NCI-H524 treated with DMSO at 0.1 percent for 48 hours (cell line): Measurements from ENCODE around the gene MROH2A.
A peak's percentile ranks its signal among the peaks of the same experiment; 100 is the strongest.
"Not testable (repeated sequence)": the region's sequence is repeated elsewhere in the genome, so short reads cannot be mapped to it uniquely, and the experiment has no call there.

Source experiments
- DNase-seq: peaks from one replicate; lab custom pipeline; 2025; lab: John Stamatoyannopoulos, UW

The MROH2A gene

GRCh38 chr2:233854241-233854981 lies 76.3 kb downstream of the MROH2A start, which contains the start of gene HJURP:
Gene HJURP (minus strand): TSS chr2:233854535. CDS start chr2:233854500, 35 bp downstream.
- peak; percentile 86 for DNase-seq

DNA sequence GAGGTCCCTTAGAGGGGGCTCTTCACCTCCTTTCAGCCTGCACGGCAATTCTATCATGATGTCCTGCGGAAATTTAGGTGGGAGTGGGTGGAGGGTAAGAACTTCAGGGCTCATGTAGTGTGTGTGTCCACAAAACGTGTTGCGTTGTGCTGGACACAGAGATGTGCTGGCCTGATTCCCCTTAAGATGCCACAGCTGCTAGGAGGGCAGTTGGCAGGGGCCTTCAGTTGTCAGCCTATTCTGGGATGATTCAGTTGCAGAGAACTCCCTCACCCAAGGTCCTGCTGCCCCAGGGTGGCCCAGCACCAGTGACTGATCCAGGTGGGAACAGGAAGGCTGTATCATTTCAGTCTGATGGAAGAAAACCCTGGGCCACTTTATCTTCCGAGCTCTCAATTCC lies 77.2 kb downstream of the MROH2A start:
- no peak for DNase-seq

- DNase-seq, result no peak
Measured at GRCh38 chr2:233856184-233856583, 78.1 kb downstream of the MROH2A start.

- no peak for DNase-seq
Measured at GRCh38 chr2:233857511-233858141, 79.5 kb downstream of the MROH2A start.

DNA sequence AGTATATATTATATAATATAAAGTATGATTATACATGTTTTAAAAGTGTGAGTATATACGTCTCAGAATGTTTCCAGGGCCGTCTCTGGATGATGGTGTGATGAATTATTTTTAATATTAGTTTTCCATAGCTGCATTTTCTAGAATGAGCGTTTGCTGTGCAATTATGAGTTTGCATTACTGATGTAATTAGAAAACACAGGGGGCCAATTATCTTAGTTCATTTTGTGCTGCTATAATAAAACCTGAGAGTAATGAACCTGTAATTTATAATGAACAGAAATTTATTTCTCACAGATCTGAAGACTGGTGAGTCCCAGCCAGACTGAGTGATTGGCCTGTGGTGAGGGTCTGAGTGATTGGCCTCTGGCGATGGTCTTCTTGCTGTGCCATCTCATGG lies 80.2 kb downstream of the MROH2A start:
- DNase-seq, result no peak

DNA sequence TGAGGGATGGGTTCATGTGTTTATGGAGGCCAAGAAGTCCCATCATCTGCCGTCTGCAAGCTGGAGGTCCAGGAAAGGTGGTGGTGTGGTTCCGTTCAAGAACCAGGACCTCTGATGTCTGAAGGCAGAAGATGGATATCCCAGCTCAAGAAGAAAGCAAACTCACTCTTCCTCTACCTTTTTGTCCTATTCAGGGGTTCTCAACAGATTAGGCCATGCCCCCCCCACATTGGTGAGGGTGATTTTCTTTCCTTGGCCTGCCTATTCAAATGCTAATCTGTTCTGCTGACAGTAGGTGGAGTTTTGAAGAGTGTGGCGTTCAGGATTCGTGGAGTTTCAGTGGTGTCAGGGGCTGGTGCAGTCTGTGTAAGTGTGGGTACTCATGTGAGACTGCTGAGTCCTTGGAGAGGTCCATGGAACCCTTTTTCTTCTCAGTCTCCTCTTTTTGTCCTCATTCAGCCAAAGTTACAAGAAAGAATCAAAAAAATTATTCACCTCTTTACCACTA lies 84.2 kb downstream of the MROH2A start:
- no peak for DNase-seq

- no peak for DNase-seq
Measured at GRCh38 chr2:233865838-233866237, 87.7 kb downstream of the MROH2A start.

- DNase-seq, result no peak
Measured at GRCh38 chr2:233866479-233866878, 88.3 kb downstream of the MROH2A start.

- no peak for DNase-seq
Measured at GRCh38 chr2:233867993-233868532, 89.9 kb downstream of the MROH2A start, which contains the start of gene MSL3B. Gene MSL3B (minus strand): TSS chr2:233868386.

DNA sequence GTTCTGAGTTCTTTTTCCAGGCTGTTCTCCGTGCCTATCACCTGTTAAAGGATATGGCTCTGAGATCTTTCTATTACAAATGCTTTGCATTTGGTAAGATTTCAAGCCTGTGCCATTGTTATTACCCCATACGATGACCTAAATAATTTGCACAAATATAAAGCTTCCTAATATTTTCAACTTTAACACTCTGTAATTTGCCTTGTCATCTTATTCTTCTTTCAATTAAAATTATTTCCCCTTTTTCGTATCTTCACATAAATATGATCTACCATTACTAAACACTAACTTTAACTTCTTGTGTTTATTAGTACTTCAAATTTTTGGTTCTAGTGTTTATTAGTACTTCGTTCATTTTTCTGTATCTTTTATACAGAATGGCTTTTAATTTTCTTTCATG lies 93.3 kb downstream of the MROH2A start:
- no peak for DNase-seq

DNA sequence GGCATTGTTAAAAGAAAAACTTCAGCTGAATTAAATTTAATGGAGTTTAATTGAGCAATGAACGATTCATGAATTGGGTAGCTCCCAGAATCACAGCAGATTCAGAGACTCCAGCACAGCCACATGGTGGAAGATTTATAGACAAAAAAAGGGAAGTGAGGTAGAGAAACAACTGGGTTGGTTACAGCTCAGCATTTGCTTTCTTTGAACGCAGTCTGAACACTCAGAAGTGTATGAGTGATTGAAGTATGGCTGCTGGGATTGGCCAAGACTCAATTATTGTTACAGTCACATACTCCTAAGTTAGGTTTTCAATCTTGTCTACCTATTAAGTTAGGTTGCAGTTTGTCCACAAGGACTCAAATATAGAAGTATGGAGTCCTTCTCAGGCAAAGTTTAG lies 94.0 kb downstream of the MROH2A start:
- not testable (repeated sequence) for DNase-seq

GRCh38 chr2:233882353-233882752 lies 104.2 kb downstream of the MROH2A start:
- DNase-seq, result no peak
